NCI-H526 treated with DMSO at 0.1 percent for 48 hours (cell line): ENCODE data around the gene KNCN.

Source experiments
- DNase-seq: peaks from one replicate; lab custom pipeline; 2025; lab: John Stamatoyannopoulos, UW

The KNCN gene

DNA sequence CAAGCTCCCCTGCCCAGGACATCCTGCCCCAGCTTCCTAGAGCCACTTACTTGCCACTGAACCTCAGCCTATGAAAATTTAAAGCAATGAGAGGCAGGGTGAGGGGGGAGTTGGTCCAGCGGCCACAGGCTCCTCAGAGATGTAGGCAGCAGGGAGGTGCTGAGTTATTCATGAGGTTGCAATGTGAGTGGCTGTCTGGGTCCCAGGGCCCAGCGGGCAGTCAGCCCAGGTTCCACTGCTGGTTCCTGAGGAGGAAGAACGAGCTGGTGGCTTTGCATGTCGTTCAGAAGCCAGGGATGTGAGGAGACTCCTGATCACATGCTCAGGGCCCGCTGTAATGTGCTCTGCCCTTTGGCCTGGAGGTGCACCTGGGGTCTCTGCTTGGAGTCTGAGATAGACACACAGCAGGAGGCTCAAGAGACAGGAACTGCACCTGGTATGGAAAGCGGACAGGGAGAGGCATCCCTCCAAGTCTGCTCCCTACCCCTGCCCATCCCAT, at the start of gene KNCN:
Gene KNCN (minus strand): TSS at position 51 of the 499 bp plus-strand sequence. CDS start 432 bp downstream, outside the sequence.
- no peak for DNase-seq

GRCh38 chr1:46599059-46599970, 47.9 kb upstream of the KNCN start:
- no peak for DNase-seq

DNA sequence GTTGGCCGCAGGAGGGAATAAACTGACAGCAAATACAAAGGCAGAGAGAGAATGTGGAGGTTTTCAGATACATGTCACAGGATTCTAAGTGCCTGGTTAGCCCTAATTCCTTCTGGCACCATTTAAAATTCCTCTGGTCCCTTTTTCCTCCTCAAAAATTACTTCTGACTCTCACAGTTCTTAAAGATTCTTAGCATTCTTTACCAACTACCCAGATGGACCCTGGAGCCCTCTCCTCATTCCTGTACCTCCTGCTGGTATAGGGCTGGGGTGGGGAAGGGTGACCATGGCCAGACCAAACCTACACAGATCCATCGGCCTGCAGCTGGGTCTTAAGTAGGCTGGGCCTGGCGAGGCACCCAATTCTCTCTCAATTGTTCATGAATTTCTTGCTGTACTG, 45.4 kb upstream of the KNCN start:
- DNase-seq: no peak

DNA sequence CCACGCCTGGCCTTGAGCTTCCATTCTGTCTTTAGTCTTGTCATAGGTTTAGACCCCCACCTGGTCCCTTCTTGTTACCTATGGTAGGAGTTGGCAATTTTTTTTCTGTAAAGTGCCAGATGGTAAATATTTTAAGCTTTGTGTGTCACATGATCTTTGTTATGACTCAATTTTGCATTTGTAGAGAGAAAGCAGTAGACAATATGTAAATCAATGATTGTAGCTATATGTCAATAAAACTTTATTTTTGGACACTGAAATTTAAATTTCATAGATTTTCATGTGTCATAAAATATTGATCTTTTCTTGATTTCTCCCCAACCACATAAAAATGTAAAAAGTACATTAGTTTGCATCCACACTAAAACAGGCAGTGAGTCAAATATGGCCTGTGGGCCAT, 44.6 kb upstream of the KNCN start:
- DNase-seq: no peak

DNA sequence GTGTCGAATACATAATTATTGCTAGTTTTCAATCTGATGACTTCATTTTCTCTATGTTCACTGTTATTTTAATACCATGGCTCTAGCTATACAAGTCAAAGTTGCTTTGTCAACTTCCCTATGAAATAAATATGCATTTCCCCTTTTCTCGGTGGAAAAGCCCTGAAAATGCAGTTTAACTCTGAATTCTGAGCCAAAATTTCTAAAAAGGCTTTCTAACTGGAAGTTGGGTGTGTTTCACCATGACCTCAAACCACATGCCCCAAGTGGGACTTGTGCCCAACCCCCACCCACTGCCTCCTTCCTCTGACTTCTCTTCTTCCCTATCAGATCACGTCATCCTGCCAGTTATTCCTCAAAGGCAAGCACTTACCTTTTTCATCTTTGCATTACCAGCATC, 43.7 kb upstream of the KNCN start:
- no peak for DNase-seq

DNA sequence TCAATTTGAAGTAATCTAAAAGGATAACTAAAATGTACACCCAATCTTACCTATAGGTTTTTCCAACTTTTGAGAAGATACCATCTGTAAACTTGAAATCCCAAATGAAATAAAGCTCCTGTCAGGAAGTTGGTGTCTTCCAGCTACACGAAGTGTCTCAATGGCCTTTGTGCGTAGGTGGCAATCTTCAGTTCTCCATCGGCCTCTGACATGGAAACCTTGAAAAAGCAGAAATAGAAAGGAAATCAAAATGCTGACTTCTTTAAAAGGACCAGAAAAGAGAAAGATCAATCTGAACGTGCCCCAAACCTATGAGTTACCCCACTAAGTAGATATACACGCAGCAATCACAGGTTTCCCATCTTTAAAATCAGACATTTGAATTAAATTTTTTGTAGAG, 42.6 kb upstream of the KNCN start:
- no peak for DNase-seq

DNA sequence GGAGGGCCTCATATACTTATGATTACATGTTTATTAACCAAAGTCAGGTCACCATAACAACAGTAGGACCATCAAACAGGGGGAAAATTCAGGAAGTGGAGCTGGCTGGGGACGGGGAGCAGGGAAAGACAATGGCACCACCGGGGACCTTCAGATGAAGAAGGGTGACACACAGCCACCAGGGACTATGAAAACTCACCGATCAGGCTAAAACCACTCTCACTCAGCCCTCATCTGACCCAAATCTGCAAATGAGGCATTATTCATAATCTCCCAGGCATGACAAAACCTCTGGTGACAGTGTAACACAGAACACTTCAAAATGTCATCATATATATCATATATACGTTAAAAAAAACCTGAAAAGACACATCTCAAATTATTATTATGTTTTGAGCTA, 41.4 kb upstream of the KNCN start:
- DNase-seq: no peak

- no peak for DNase-seq
These were observed 38.1 kb upstream of the KNCN start for GRCh38 chr1:46589529-46589928.

- DNase-seq: no peak
These were observed 35.6 kb upstream of the KNCN start for GRCh38 chr1:46587069-46587468.

GRCh38 chr1:46585312-46585938, 34.0 kb upstream of the KNCN start:
- no peak for DNase-seq

- DNase-seq: no peak
These were observed 32.0 kb upstream of the KNCN start for GRCh38 chr1:46583494-46583893.

DNA sequence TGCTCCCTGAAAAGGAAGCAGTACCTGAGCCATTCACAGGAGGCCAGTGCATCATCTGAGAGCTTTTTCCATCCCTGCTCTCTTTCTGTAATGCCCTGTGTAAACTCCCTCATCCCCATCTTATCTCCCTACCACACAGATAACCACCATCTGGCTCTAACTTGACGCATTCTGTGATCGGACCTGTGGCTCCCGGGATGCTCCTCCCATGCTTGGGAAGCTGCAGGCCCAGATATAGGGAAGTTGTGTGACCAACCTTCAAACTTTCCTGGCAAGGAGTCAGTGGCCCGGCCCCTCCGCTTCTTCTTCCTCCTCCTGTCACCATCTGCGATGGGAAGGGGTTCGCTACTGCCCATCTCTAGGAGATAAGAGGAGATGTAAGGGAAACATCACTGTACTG, 31.5 kb upstream of the KNCN start:
- no peak for DNase-seq

DNA sequence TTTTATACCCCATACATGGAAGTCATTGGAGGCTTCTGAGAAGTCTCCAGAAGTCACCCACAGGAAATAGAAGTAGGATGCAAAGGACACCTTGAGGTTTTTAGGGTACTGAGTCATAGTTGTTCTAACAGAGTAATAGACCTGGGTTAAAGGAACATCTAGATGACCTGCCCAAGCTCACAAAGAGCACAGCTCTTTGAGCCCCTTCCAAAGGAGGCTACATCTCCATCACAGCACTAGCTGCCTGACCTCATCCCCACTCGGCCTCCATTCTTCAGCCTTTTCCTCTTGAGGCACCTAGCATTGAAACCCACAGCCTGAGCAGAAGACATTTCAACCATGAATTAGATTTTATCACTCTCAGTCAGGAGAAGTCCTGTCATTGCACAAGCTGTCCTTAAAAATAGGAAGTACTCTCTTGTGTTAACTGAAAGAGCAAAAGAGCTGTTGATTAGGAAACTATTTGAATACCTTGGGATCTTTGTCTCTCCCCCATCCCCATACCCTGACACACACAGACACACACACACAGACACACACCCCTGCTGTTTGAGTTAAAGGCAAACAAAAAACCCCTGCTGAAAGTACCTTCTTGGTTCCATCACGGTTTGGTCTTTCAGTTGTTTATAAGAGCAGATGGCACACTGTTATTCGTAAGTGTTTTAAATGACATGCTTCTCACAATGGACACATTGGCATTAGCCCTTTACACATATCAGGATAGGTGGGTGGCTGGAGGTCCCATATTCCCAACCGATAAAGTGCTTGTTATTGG, 30.4 kb upstream of the KNCN start:
- no peak for DNase-seq

DNA sequence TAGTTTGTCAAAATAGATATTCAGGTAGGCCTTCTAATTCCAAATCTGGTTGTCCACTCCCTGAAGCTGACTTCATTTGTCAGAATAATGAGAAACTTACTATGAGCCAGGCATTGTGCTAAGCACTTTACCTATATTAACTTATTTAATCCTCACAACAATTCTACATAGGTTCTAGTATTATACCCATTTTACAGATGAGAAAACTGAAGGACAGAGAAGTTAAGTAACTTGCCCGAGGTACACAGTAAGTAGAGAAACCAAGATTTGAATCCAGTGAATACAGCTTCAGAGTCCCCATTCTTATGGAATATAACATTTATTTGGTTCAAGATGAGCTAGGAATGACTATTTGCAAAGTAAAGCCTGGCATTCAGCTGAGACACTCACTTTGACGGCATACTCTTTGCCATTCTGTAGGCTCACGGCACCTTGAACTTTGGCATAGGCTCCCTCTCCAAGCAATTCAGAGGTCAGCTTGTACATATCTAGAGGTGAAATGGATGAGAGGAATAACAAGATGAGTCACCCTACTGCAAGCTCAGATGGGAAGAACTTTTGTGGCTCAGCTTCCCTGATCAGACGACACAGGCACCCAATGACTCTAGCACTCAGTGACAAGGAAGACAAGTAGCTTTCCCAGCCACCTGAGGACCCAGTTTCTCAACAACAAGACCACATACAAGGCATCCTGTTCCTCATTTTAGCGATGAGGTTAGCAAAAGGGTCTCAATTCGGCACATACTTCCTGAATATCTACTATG, 28.9 kb upstream of the KNCN start:
- DNase-seq: no peak

DNA sequence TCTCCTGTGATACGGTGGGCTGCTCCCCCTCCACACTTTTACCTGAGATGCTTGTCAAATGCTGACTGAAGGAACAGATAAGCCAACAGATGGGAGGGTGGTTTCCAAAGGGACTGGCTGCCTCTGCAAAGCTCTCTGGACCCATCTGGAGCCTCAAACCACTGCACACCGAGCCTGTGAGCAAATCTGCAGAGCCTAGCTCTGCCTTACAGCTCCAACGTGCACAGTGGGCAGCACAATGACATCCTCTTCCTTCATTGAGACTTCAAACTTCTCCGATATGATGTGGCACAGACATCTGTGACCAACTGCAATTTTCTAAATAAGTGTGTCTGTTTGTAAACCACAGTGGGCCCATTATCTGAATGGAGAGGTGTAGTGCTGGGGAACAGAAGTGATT, 26.2 kb upstream of the KNCN start:
- DNase-seq: no peak

DNA sequence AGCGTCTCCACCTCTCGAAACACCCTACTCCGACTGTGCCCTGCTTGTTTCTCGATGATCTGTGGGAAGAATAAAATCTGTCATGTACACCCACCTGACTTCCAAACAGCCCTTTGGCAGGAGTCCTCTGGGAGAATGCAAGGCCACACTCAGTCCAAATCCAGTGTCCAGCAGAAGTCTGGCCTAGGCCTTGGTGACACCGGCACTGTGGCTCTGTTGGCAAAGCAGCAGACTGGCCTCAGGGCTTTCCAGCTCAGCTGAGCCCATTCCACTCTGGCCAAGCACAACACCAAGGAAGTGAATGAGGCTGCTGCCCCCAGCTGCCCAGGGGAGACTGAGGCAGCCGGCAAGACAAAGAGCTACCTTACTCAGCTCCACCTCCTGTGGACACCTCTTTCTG, 25.1 kb upstream of the KNCN start:
- DNase-seq: no peak

DNA sequence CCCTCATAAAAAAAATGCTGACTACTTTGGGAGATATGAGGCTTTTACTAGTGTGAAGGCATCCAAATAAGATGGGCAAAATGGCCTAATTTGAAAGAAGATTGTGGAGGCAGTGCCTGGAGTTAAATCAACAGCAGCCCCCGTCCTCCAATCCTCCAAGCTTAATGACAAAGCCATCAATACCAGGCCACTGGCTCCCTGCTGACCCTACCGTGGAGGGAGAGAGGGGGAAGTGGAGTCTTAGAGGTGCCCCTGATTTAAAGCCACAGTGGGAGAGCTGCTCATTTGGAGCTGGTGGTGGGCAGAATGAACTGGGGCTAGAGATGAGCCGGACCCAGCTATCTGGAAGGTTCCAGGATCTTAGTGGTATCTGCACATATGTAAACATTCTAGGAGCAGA, 24.3 kb upstream of the KNCN start:
- DNase-seq: no peak

DNA sequence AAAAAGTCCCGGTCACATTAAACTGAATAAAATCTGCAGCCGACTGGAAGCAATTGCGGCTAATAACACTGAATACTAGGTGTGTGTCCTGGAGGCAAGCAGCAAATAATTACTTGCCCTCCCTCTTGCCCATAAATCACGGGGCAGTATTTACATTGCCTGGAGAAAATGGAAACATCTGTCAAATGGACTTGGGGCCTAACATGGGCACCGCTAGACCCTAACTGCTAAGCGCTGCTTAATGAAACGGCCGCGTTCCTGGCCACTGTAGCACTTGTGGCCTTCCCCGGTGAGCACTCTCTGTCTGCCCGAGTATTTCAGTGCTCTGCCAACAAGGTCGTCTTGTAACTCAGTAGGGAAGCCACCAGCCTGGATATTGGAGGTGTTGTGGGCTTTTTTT, 23.9 kb upstream of the KNCN start:
- no peak for DNase-seq

DNA sequence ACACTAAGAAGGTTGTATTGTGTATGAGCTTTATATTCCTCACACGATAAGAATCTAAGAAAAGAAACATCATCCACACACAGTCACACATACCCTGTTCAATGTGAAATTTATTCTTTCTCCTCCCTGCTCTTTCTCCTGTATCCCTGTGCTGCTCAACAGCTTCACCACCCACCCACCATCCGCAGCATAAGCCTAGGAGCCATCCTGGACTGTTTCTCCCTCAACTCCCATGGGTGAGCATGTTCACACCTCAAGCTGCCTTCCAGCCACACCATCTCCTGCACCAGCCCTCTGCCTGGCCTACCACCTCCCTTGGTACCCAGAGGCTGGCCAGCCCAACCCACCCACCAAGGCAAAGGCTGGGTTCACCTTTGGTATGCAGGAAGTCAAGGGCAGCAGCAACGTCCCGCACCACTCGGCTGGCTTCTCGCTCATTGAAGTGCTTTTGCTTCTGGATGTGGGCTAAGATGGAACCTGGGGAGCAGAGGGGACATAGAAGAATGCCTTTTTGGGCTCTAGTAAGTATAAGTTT, 20.3 kb upstream of the KNCN start:
- DNase-seq: no peak

- DNase-seq: no peak
These were observed 18.7 kb upstream of the KNCN start for GRCh38 chr1:46569884-46570725.

DNA sequence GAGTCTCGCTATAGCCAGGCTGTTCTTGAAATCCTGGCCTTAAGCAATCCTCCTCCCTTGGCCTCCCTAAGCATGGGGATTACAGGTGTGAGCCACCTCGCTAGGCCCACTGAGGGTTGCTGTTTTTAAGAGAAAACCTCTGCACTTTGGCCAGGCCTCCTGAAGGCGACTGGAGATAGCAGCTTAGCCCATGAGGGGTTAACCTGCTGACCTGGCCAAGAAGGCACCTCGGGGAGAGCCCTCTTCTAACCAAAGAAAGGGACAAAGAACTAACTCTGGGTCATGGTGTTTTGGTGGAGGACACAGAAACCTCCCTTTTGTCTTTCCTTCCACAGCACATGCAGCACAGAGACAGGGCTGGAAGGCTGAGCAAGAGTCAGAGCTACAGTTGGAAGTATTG, 17.7 kb upstream of the KNCN start:
- DNase-seq: no peak
